Natural killer cell (primary cell): ENCODE results near the gene VPS9D1. TPM values are rescaled to one million over a fixed set of nuclear protein-coding genes. Genes with fewer than 3 reads are reported as not detected.
A peak's percentile ranks its signal among the peaks of the same experiment; 100 is the strongest.

Experiments used
- ATAC-seq, 3 donors: fragments of 150-1000 bp in 2 of 3; fragments of 200-7000 bp in 1 of 3; cut with Tn5 transposase; 1 replicate in 1 of 3; 2 replicates in 2 of 3; pipeline ENCODE4 v1.10.0; 2021; ENCODE audit warnings: mild to moderate bottlenecking in 2 of 3, moderate library complexity in 2 of 3
- DNase-seq, 2 donors: peaks; one replicate each; pipeline versions ENCODE4 v3.0.0 to v3.0.0-alpha.2; 2013 to 2021; ENCODE audit warnings: mixed read lengths in 1 of 2
- H3K27ac ChIP-seq: one replicate; pipeline ENCODE4 v1.5.1; 2013; ENCODE audit warnings: mild to moderate bottlenecking, low read length
- H3K27me3 ChIP-seq: one replicate; pipeline ENCODE4 v1.6.1; 2013; ENCODE audit warnings: low read length; ENCODE audit not compliant: control insufficient read depth, insufficient read depth
- H3K36me3 ChIP-seq: one replicate; pipeline ENCODE4 v1.6.1; 2013; ENCODE audit warnings: low read length; ENCODE audit not compliant: control insufficient read depth, insufficient read depth
- H3K4me1 ChIP-seq: one replicate; pipeline ENCODE4 v1.6.1; 2013; ENCODE audit warnings: low read length; ENCODE audit not compliant: control insufficient read depth, insufficient read depth
- H3K4me3 ChIP-seq: one replicate; pipeline ENCODE4 v1.5.1; 2013; ENCODE audit warnings: low read length
- H3K9me3 ChIP-seq: one replicate; pipeline ENCODE4 v1.6.1; 2013; ENCODE audit warnings: low read length; ENCODE audit not compliant: control insufficient read depth, insufficient read depth
- H3K27ac Mint-ChIP-seq, 2 donors: one replicate each; pipeline ENCODE4 v1.8.0; 2022; ENCODE audit warnings: mild to moderate bottlenecking in 2 of 2, mixed read lengths in 2 of 2, moderate library complexity in 1 of 2
- H3K27me3 Mint-ChIP-seq, 2 donors: one replicate each; pipeline ENCODE4 v1.8.0; 2022; ENCODE audit warnings: low read depth in 2 of 2, mixed read lengths in 2 of 2
- H3K36me3 Mint-ChIP-seq: one replicate; pipeline ENCODE4 v1.8.0; 2022; ENCODE audit warnings: mixed read lengths
- H3K4me1 Mint-ChIP-seq, 2 donors: one replicate each; pipeline ENCODE4 v1.8.0; 2022; ENCODE audit warnings: mixed read lengths in 2 of 2
- H3K4me3 Mint-ChIP-seq: one replicate; pipeline ENCODE4 v1.8.0; 2022; ENCODE audit warnings: mild to moderate bottlenecking, moderate library complexity, mixed read lengths
- H3K9me3 Mint-ChIP-seq, 2 donors: one replicate each; pipeline ENCODE4 v1.8.0; 2022; ENCODE audit warnings: mixed read lengths in 2 of 2
- WGBS: methylation state at CpG from one replicate; pipeline ENCODE4 v1.1.7; 2013; ENCODE audit warnings: missing lambda C conversion rate; ENCODE audit not compliant: insufficient coverage; 5-methylcytosine and 5-hydroxymethylcytosine counted together
- intact Hi-C: fragments of 100-400 bp; cut with micrococcal nuclease; formaldehyde crosslinking; loops from one replicate; pipeline ENCODE4 v1.14.2; 2022
- total RNA-seq, 4 donors: library from RNA; stranded (reverse); fragments of 120-200 nt in 1 of 4; gene quantifications; one replicate each; pipeline versions ENCODE4 v1.2.3 to v1.2.4, GENCODE V29; 2013 to 2022
- TF ChIP-seq, protein P1 (sequence below): fragments of 200-600 bp; IDR thresholded peaks from one replicate; pipeline ENCODE4 v1.8.0; 2022; ENCODE audit warnings: antibody characterized with exemption

The VPS9D1 gene
- total RNA-seq, 3 donors from 2014 or later (not counting 1 experiment from before 2014, with no cell fraction given): 31.7 to 43.0 (median 35.4) TPM

- Histone ChIP-seq H3K4me1 (peaks cover 80% of the 10 kb centered on the region), H3K4me3 (no peak overlapping the region), H3K9me3 (no peaks in the 10 kb centered on the region), H3K36me3 (peaks cover 91% of the 10 kb centered on the region), H3K27me3 (no peaks in the 10 kb centered on the region), H3K27ac (no peak overlapping the region)
- Mint-ChIP-seq H3K27ac (peak overlapping the region; percentile 73 to 79), H3K4me3 (peak overlapping the region; percentile 4), H3K9me3 (no peaks in the 10 kb centered on the region), H3K27me3 (no peaks in the 10 kb centered on the region), H3K36me3 (peaks cover 7% of the 10 kb centered on the region), H3K4me1 (peaks cover 35 to 54% of the 10 kb centered on the region in 2 donors)
- DNase-seq (no peak), ATAC-seq (no peak)
- 91% methylated on average over 24 of the region's 24 CpGs for WGBS
- TF ChIP-seq, protein P1, sequence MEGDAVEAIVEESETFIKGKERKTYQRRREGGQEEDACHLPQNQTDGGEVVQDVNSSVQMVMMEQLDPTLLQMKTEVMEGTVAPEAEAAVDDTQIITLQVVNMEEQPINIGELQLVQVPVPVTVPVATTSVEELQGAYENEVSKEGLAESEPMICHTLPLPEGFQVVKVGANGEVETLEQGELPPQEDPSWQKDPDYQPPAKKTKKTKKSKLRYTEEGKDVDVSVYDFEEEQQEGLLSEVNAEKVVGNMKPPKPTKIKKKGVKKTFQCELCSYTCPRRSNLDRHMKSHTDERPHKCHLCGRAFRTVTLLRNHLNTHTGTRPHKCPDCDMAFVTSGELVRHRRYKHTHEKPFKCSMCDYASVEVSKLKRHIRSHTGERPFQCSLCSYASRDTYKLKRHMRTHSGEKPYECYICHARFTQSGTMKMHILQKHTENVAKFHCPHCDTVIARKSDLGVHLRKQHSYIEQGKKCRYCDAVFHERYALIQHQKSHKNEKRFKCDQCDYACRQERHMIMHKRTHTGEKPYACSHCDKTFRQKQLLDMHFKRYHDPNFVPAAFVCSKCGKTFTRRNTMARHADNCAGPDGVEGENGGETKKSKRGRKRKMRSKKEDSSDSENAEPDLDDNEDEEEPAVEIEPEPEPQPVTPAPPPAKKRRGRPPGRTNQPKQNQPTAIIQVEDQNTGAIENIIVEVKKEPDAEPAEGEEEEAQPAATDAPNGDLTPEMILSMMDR: no peak
- intact Hi-C loops: no loop called here
Measured at GRCh38 chr16:89732142-89732917, 11.6 kb upstream of the VPS9D1 start.

DNA sequence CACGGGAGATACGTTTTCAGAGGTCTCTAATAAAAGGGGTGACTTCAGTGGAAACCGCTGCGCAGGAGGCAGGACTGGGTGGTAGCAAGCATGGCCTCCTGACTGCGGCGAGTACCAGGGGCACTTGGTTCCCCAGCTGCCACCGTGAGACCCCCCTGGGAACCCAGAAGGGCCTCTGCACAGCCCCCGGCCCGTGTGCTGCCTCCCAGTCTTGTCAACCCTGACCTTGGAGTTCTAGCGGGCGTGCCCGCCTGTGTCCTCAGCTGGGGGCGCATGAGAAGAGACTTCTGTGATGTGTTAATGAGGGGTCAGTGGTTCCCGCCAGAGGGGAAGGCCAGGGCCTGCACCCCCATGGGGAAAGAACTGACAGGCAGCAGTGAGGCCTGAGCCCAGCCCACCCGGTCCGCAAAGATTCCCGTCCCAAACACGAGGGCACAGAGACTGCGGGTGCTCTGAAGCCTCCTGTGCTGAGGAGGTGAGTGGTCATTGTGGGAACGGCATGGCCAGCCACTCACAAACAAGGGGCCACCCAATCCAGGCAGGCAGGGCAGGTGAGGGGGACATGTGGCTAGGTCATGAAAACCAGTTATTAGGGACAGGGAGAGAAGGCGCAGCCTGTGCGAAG is 10.0 kb upstream of the VPS9D1 start:
- Histone ChIP-seq H3K27me3 (no peaks in the 10 kb centered on the region), H3K4me1 (peaks cover 80% of the 10 kb centered on the region), H3K36me3 (peaks cover 91% of the 10 kb centered on the region), H3K9me3 (no peaks in the 10 kb centered on the region), H3K4me3 (no peak overlapping the region), H3K27ac (no peak overlapping the region)
- Mint-ChIP-seq H3K27me3 (no peaks in the 10 kb centered on the region), H3K4me3 (no peak overlapping the region), H3K4me1 (peaks cover 33 to 53% of the 10 kb centered on the region in 2 donors), H3K27ac (peak overlapping the region in 1 of 2 donors; percentile 73), H3K9me3 (no peaks in the 10 kb centered on the region), H3K36me3 (peaks cover 7% of the 10 kb centered on the region)
- TF ChIP-seq, protein P1: no peak
- 91% methylated on average over 21 of the region's 22 CpGs for WGBS
- intact Hi-C loops: no loop called here
- ATAC-seq (no peak), DNase-seq (no peak)

GRCh38 chr16:89729863-89730593 is 9.3 kb upstream of the VPS9D1 start:
- Mint-ChIP-seq H3K27me3 (no peaks in the 10 kb centered on the region), H3K4me3 (peak overlapping the region; percentile 35), H3K9me3 (no peaks in the 10 kb centered on the region), H3K4me1 (peaks cover 33 to 53% of the 10 kb centered on the region in 2 donors), H3K36me3 (peaks cover 7% of the 10 kb centered on the region), H3K27ac (peak overlapping the region in 1 of 2 donors; percentile 73)
- Histone ChIP-seq H3K9me3 (no peaks in the 10 kb centered on the region), H3K4me3 (no peak overlapping the region), H3K27me3 (no peaks in the 10 kb centered on the region), H3K4me1 (peaks cover 86% of the 10 kb centered on the region), H3K27ac (no peak overlapping the region), H3K36me3 (peaks cover 91% of the 10 kb centered on the region)
- no peak for ATAC-seq
- 96% methylated on average over 14 of the region's 14 CpGs for WGBS
- DNase-seq: no peak
- intact Hi-C loops: no loop called here
- TF ChIP-seq, protein P1: no peak
